Stomach (tissue), 4 donors: ENCODE results near the gene RASIP1.

Experiments
- CTCF ChIP-seq, 7 experiments: fragments of 450-650 bp in 4 of 7; fragments of 200-600 bp in 3 of 7; sonication (generic) in 3 of 7; IDR thresholded peaks; one replicate each; pipeline ENCODE4 v1.5.1; 2016 to 2019; ENCODE audit warnings: antibody characterized with exemption in 7 of 7, control low read depth in 2 of 7, mild to moderate bottlenecking in 1 of 7
- EP300 ChIP-seq: sonication (generic); formaldehyde crosslinking; IDR thresholded peaks from one replicate; pipeline ENCODE4 v1.6.1; 2017; ENCODE audit warnings: antibody characterized with exemption
- POLR2A ChIP-seq, 4 donors: fragments of 450-650 bp; IDR thresholded peaks; one replicate each; pipeline ENCODE4 v1.6.1; 2016; ENCODE audit warnings: antibody characterized with exemption in 4 of 4, control low read depth in 2 of 4, mild to moderate bottlenecking in 1 of 4, moderate library complexity in 1 of 4
- POLR2AphosphoS5 ChIP-seq, 3 donors: sonication (generic); formaldehyde crosslinking; IDR thresholded peaks; one replicate each; pipeline ENCODE4 v1.6.1; 2016; ENCODE audit warnings: antibody characterized with exemption in 3 of 3

DNA sequence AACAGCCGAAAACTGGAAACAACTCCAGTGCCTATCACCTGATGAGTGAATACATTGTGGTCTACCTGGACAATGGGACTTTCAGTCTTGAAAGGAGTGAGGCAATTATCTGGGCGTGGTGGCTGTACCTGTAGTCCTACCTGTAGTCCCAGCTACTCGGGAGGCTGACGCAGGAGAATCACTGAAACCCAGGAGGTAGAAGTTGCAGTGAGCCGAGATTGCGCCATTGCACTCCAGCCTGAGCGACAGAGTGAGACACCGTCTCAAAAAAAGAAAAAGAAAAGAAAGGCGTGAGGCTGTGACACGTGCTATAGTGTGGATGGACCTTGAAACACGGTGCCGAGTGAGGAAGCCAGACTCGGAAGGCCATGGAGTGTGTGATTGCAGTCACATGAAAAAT is 63.5 kb downstream of the RASIP1 start:
- TF ChIP-seq CTCF (IDR thresholded peaks at IDR 0.05) (no peak), POLR2A (IDR thresholded peaks at IDR 0.05) (no peak), POLR2AphosphoS5 (IDR thresholded peaks at IDR 0.05) (peak in 2 of 3 donors; percentile 71 to 72), EP300 (no peak)
